Naive thymus-derived CD4-positive, alpha-beta T cell (primary cell): ENCODE measurements around the gene TRPM4. TPM values are rescaled to one million over a fixed set of nuclear protein-coding genes. Genes with fewer than 3 reads are reported as not detected.

Source experiments
- ATAC-seq: fragments of 150-1000 bp; cut with Tn5 transposase; 2 replicates; pipeline ENCODE4 v1.10.0; 2021; ENCODE audit warnings: mild to moderate bottlenecking, moderate library complexity
- CTCF ChIA-PET: fragments of 350-600 bp; sonication (Branson Sonifier 250); formaldehyde crosslinking; loops from one replicate; lab custom pipeline; 2021; ENCODE audit warnings: antibody characterized with exemption; lab: Charles Lee
- POLR2A ChIA-PET: fragments of 350-600 bp; sonication (Branson Sonifier 250); formaldehyde crosslinking; loops from one replicate; lab custom pipeline; 2021; ENCODE audit warnings: antibody characterized with exemption, inconsistent platforms; lab: Charles Lee
- DNase-seq, 9 donors: peaks; one replicate each; pipeline versions ENCODE4 v3.0.0 to v3.0.0-alpha.2; 2020 to 2022; ENCODE audit warnings: mixed read lengths in 1 of 9
- H3K27ac ChIP-seq: one replicate; pipeline ENCODE4 v1.7.0; 2013; ENCODE audit warnings: mild to moderate bottlenecking, low read depth, low read length, moderate library complexity
- H3K27me3 ChIP-seq, 2 donors: one replicate each; pipeline ENCODE4 v1.7.0; 2013; ENCODE audit warnings: low read length in 2 of 2, mild to moderate bottlenecking in 2 of 2, moderate library complexity in 2 of 2; ENCODE audit not compliant: control insufficient read depth in 2 of 2, insufficient read depth in 2 of 2
- H3K36me3 ChIP-seq, 3 experiments: 1 replicate in 2 of 3; 2 replicates in 1 of 3; pipeline ENCODE4 v1.7.0; 2013; ENCODE audit warnings: low read length in 3 of 3, mild to moderate bottlenecking in 3 of 3, moderate library complexity in 1 of 3; ENCODE audit not compliant: insufficient read depth in 3 of 3, control insufficient read depth in 2 of 3
- H3K4me1 ChIP-seq, 2 donors: one replicate each; pipeline ENCODE4 v1.7.0; 2013; ENCODE audit warnings: low read length in 2 of 2, mild to moderate bottlenecking in 2 of 2, moderate library complexity in 1 of 2; ENCODE audit not compliant: control insufficient read depth in 2 of 2, insufficient read depth in 2 of 2
- H3K4me3 ChIP-seq: 2 replicates; pipeline ENCODE4 v1.7.0; 2013; ENCODE audit warnings: mild to moderate bottlenecking, low read length
- H3K9me3 ChIP-seq, 3 experiments: 1 replicate in 2 of 3; 2 replicates in 1 of 3; pipeline ENCODE4 v1.7.0; 2013; ENCODE audit warnings: low read length in 3 of 3; ENCODE audit not compliant: control insufficient read depth in 2 of 3
- H3K27ac Mint-ChIP-seq, 9 donors: one replicate each; pipeline ENCODE4 v1.8.0; 2020 to 2022; ENCODE audit warnings: mixed read lengths in 9 of 9, mild to moderate bottlenecking in 8 of 9, moderate library complexity in 5 of 9, inconsistent platforms in 2 of 9
- H3K27me3 Mint-ChIP-seq, 5 donors: one replicate each; pipeline ENCODE4 v1.8.0; 2021 to 2022; ENCODE audit warnings: mixed read lengths in 5 of 5, mild to moderate bottlenecking in 1 of 5
- H3K36me3 Mint-ChIP-seq, 5 donors: one replicate each; pipeline ENCODE4 v1.8.0; 2020 to 2022; ENCODE audit warnings: mixed read lengths in 5 of 5, mild to moderate bottlenecking in 3 of 5, inconsistent platforms in 1 of 5
- H3K4me1 Mint-ChIP-seq, 7 donors: one replicate each; pipeline ENCODE4 v1.8.0; 2020 to 2022; ENCODE audit warnings: mixed read lengths in 7 of 7, mild to moderate bottlenecking in 3 of 7, inconsistent platforms in 1 of 7
- H3K4me3 Mint-ChIP-seq, 10 donors: one replicate each; pipeline ENCODE4 v1.8.0; 2020 to 2022; ENCODE audit warnings: mild to moderate bottlenecking in 10 of 10, mixed read lengths in 10 of 10, moderate library complexity in 6 of 10, inconsistent platforms in 2 of 10
- H3K9me3 Mint-ChIP-seq, 11 donors: one replicate each; pipeline ENCODE4 v1.8.0; 2020 to 2022; ENCODE audit warnings: mixed read lengths in 11 of 11, mild to moderate bottlenecking in 4 of 11, inconsistent platforms in 1 of 11, moderate library complexity in 1 of 11
- intact Hi-C, 2 donors: fragments of 100-400 bp; cut with micrococcal nuclease; formaldehyde crosslinking; loops; one replicate each; pipeline ENCODE4 v1.15.1; 2023
- polyA plus RNA-seq, 2 donors: library from polyadenylated mRNA; unstranded; fragments of 300-500 nt; fragmentation: Illumina TruSeq; gene quantifications; one replicate each; pipeline ENCODE4 v1.2.3, GENCODE V29; 2021
- total RNA-seq, 6 experiments: library from RNA in 5 of 6; stranded (reverse) in 5 of 6; gene quantifications; 1 replicate in 5 of 6; 2 replicates in 1 of 6; pipeline ENCODE4 v1.2.3 and lab custom pipeline; 2021 to 2026

The TRPM4 gene
- total RNA-seq, result 1 to 10 TPM in 1 of 5 experiments, under 1 TPM in 3, not detected in 1; 0.72 to 3.2 (median 0.85) TPM
- under 1 TPM in 1 of 2 donors, not detected in 1; 0.13 TPM for polyA plus RNA-seq
- total RNA-seq (lab: John Stamatoyannopoulos, UW), result not detected

- intact Hi-C loops, result no loop called here
- Mint-ChIP-seq H3K9me3 (peaks cover 0 to 10% (median 4%) of the 10 kb centered on the region in 11 donors), H3K27ac (peak within 1 kb of the TSS in 1 of 9 donors; percentile 21), H3K4me1 (peaks cover 5 to 13% (median 7%) of the 10 kb centered on the region in 7 donors), H3K4me3 (peak within 1 kb of the TSS in 9 of 10 donors; percentile 12 to 74 (median 55)), H3K36me3 (peaks cover 0 to 4% (median 2%) of the 10 kb centered on the region in 5 donors), H3K27me3 (peaks cover 54 to 68% (median 63%) of the 10 kb centered on the region in 5 donors)
- DNase-seq (peak in 4 of 9 donors; percentile 13 to 75 (median 22)), ATAC-seq (peak; percentile 75)
- no peaks in the 10 kb centered on the region for H3K9me3 ChIP-seq
- CTCF ChIA-PET, result no interaction called here
- POLR2A ChIA-PET, result no interaction called here
- peaks cover 0 to 14% of the 10 kb centered on the region in 2 donors for H3K27me3 ChIP-seq
- no peak within 1 kb of the TSS for H3K27ac ChIP-seq
- no peak within 1 kb of the TSS for H3K4me3 ChIP-seq
- peaks cover 0 to 7% of the 10 kb centered on the region in 2 donors for H3K4me1 ChIP-seq
- no peaks in the 10 kb centered on the region for H3K36me3 ChIP-seq
These were observed at the start of gene TRPM4 for GRCh38 chr19:49157445-49158224. TRPM4 (plus strand) TSS chr19:49157792; CDS start chr19:49157867, 75 bp downstream.

GRCh38 chr19:49109051-49109450, 48.5 kb upstream of the TRPM4 start:
- ATAC-seq (no peak), DNase-seq (no peak)
- H3K9me3 ChIP-seq, result no peaks in the 10 kb centered on the region
- H3K27me3 ChIP-seq, result no peaks in the 10 kb centered on the region
- peaks cover 9 to 29% (median 18%) of the 10 kb centered on the region in 7 donors for H3K4me1 Mint-ChIP-seq
- intact Hi-C loops, result no loop called here
- CTCF ChIA-PET, result interaction anchor here (0.9 to 1.0 kb wide), 2 partner anchors 8 to 12 kb away, joined by 3 read pairs; no protein-coding TSS in a partner anchor
- peaks cover 4 to 5% of the 10 kb centered on the region in 2 donors for H3K4me1 ChIP-seq
- peaks cover 5 to 28% (median 16%) of the 10 kb centered on the region in 5 donors for H3K36me3 Mint-ChIP-seq
- peak overlapping the region in 1 of 10 donors; percentile 46 for H3K4me3 Mint-ChIP-seq
- H3K27me3 Mint-ChIP-seq, result no peaks in the 10 kb centered on the region
- no peak overlapping the region for H3K27ac ChIP-seq
- peaks cover 0 to 52% (median 15%) of the 10 kb centered on the region in 3 experiments for H3K36me3 ChIP-seq
- POLR2A ChIA-PET, result no interaction called here
- peak overlapping the region in 3 of 9 donors; percentile 10 to 40 (median 34) for H3K27ac Mint-ChIP-seq
- H3K4me3 ChIP-seq, result no peak overlapping the region
- peaks cover 0 to 2% (median 0%) of the 10 kb centered on the region in 11 donors for H3K9me3 Mint-ChIP-seq

- H3K4me3 Mint-ChIP-seq, result no peak overlapping the region
- DNase-seq (no peak), ATAC-seq (no peak)
- intact Hi-C loops, result loop anchor here in 1 of 2 donors (10.0 kb wide), 3 partner anchors 365 to 475 kb away; partner anchors contain the start of genes DBP and FLT3LG
- H3K4me3 ChIP-seq, result no peak overlapping the region
- no peaks in the 10 kb centered on the region for H3K27me3 ChIP-seq
- ChIA-PET POLR2A (no interaction called here), CTCF (interaction anchor here (0.9 to 1.0 kb wide), 2 partner anchors 8 to 12 kb away, joined by 3 read pairs; no protein-coding TSS in a partner anchor)
- H3K27ac ChIP-seq, result no peak overlapping the region
- peaks cover 5 to 26% (median 15%) of the 10 kb centered on the region in 5 donors for H3K36me3 Mint-ChIP-seq
- no peaks in the 10 kb centered on the region for H3K27me3 Mint-ChIP-seq
- peaks cover 0 to 1% (median 0%) of the 10 kb centered on the region in 11 donors for H3K9me3 Mint-ChIP-seq
- no peaks in the 10 kb centered on the region for H3K9me3 ChIP-seq
- peak overlapping the region in 2 of 9 donors; percentile 0 to 34 for H3K27ac Mint-ChIP-seq
- H3K4me1 Mint-ChIP-seq, result peaks cover 9 to 27% (median 18%) of the 10 kb centered on the region in 7 donors
- H3K4me1 ChIP-seq, result peaks cover 4 to 6% of the 10 kb centered on the region in 2 donors
- H3K36me3 ChIP-seq, result peaks cover 0 to 48% (median 12%) of the 10 kb centered on the region in 3 experiments
These were observed 47.9 kb upstream of the TRPM4 start for GRCh38 chr19:49109569-49110233.

- ChIA-PET CTCF (interaction anchor here (1.1 kb wide), 1 partner anchor 36 kb away, joined by 3 read pairs; no protein-coding TSS in a partner anchor), POLR2A (interaction anchor here (1.1 kb wide), 1 partner anchor 18 kb away, joined by 4 read pairs; no protein-coding TSS in a partner anchor)
- Histone ChIP-seq H3K4me1 (peaks cover 8 to 11% of the 10 kb centered on the region in 2 donors), H3K36me3 (peaks cover 0 to 41% (median 8%) of the 10 kb centered on the region in 3 experiments), H3K9me3 (no peaks in the 10 kb centered on the region), H3K27ac (no peak overlapping the region), H3K4me3 (no peak overlapping the region), H3K27me3 (no peaks in the 10 kb centered on the region)
- intact Hi-C loops, result loop anchor here in 1 of 2 donors (10.0 kb wide), 3 partner anchors 364 to 476 kb away; partner anchors contain the start of genes DBP and FLT3LG
- H3K9me3 Mint-ChIP-seq, result no peaks in the 10 kb centered on the region
- no peaks in the 10 kb centered on the region for H3K27me3 Mint-ChIP-seq
- H3K27ac Mint-ChIP-seq, result no peak overlapping the region
- no peak for DNase-seq
- H3K4me3 Mint-ChIP-seq, result no peak overlapping the region
- ATAC-seq, result no peak
- H3K36me3 Mint-ChIP-seq, result peaks cover 5 to 20% (median 10%) of the 10 kb centered on the region in 5 donors
- H3K4me1 Mint-ChIP-seq, result peaks cover 15 to 30% (median 23%) of the 10 kb centered on the region in 7 donors
These were observed 47.0 kb upstream of the TRPM4 start for GRCh38 chr19:49110567-49110966.

GRCh38 chr19:49111218-49111998, 46.2 kb upstream of the TRPM4 start:
- no peak overlapping the region for H3K27ac ChIP-seq
- peaks cover 19 to 31% (median 24%) of the 10 kb centered on the region in 7 donors for H3K4me1 Mint-ChIP-seq
- H3K9me3 Mint-ChIP-seq, result no peaks in the 10 kb centered on the region
- no peaks in the 10 kb centered on the region for H3K9me3 ChIP-seq
- peak overlapping the region in 2 of 10 donors; percentile 21 to 25 for H3K4me3 Mint-ChIP-seq
- no peak overlapping the region for H3K4me3 ChIP-seq
- POLR2A ChIA-PET, result interaction anchor here (0.6 to 1.1 kb wide), 2 partner anchors 16 to 17 kb away, joined by 4 read pairs; no protein-coding TSS in a partner anchor
- no peaks in the 10 kb centered on the region for H3K27me3 ChIP-seq
- CTCF ChIA-PET, result interaction anchor here (0.6 to 1.1 kb wide), 3 partner anchors 13 to 758 kb away, joined by 3 to 4 read pairs (median 3); no protein-coding TSS in a partner anchor
- peaks cover 5 to 20% (median 10%) of the 10 kb centered on the region in 5 donors for H3K36me3 Mint-ChIP-seq
- ATAC-seq (no peak), DNase-seq (no peak)
- intact Hi-C loops, result loop anchor here in 1 of 2 donors (10.0 kb wide), 3 partner anchors 363 to 477 kb away; partner anchors contain the start of genes DBP and FLT3LG
- peaks cover 8 to 11% of the 10 kb centered on the region in 2 donors for H3K4me1 ChIP-seq
- peaks cover 0 to 33% (median 8%) of the 10 kb centered on the region in 3 experiments for H3K36me3 ChIP-seq
- H3K27me3 Mint-ChIP-seq, result no peaks in the 10 kb centered on the region
- peak overlapping the region in 1 of 9 donors; percentile 13 for H3K27ac Mint-ChIP-seq
